ENCODE data around the gene EXOC3. TPM values are rescaled to one million over a fixed set of nuclear protein-coding genes. Genes with fewer than 3 reads are reported as not detected.
"Not testable (repeated sequence)": the region's sequence is repeated elsewhere in the genome, so short reads cannot be mapped to it uniquely, and the experiment has no call there.

Gene EXOC3
- total RNA-seq, 1 donor: 32.4 TPM

GRCh38 chr5:484556-484955 lies 41.6 kb downstream of the EXOC3 start:
- no peak for DNase-seq (ENCODE audit: low read depth)
- no peak overlapping the region for H3K4me3 ChIP-seq (ENCODE audit: low read depth, low read length)
- no peak for TF ChIP-seq CTCF (IDR thresholded peaks at IDR 0.05; ENCODE audit: insufficient read depth, low read depth, low read length)

- no peak for TF ChIP-seq CTCF (IDR thresholded peaks at IDR 0.05; ENCODE audit: insufficient read depth, low read depth, low read length)
- no peak overlapping the region for H3K4me3 ChIP-seq (ENCODE audit: low read depth, low read length)
- DNase-seq (ENCODE audit: low read depth): no peak
These were observed 42.4 kb downstream of the EXOC3 start for GRCh38 chr5:485113-485945.

- DNase-seq (ENCODE audit: low read depth): no peak
- H3K4me3 ChIP-seq (ENCODE audit: low read depth, low read length): no peak overlapping the region
- no peak for TF ChIP-seq CTCF (IDR thresholded peaks at IDR 0.05; ENCODE audit: insufficient read depth, low read depth, low read length)
These were observed 43.0 kb downstream of the EXOC3 start for GRCh38 chr5:485946-486491.

- H3K4me3 ChIP-seq (ENCODE audit: low read depth, low read length); DNase-seq (ENCODE audit: low read depth): not testable (repeated sequence)
These were observed 43.6 kb downstream of the EXOC3 start for GRCh38 chr5:486597-486996.

GRCh38 chr5:488241-488640 lies 45.3 kb downstream of the EXOC3 start:
- TF ChIP-seq CTCF (IDR thresholded peaks at IDR 0.05; ENCODE audit: insufficient read depth, low read depth, low read length): no peak
- H3K4me3 ChIP-seq (ENCODE audit: low read depth, low read length): no peak overlapping the region
- no peak for DNase-seq (ENCODE audit: low read depth)

GRCh38 chr5:488744-489688 lies 46.0 kb downstream of the EXOC3 start:
- DNase-seq (ENCODE audit: low read depth): no peak
- H3K4me3 ChIP-seq (ENCODE audit: low read depth, low read length): no peak overlapping the region
- no peak for TF ChIP-seq CTCF (IDR thresholded peaks at IDR 0.05; ENCODE audit: insufficient read depth, low read depth, low read length)

- no peak for TF ChIP-seq CTCF (IDR thresholded peaks at IDR 0.05; ENCODE audit: insufficient read depth, low read depth, low read length)
- no peak for DNase-seq (ENCODE audit: low read depth)
- no peak overlapping the region for H3K4me3 ChIP-seq (ENCODE audit: low read depth, low read length)
These were observed 46.7 kb downstream of the EXOC3 start for GRCh38 chr5:489689-490080.
